Astrocyte (in vitro differentiated cells and primary cell): ENCODE results near the gene STKLD1.

Experiments
- CTCF ChIP-seq: IDR thresholded peaks from 2 replicates; pipeline ENCODE4 v1.5.1; 2011; ENCODE audit warnings: low read depth, mild to moderate bottlenecking, inconsistent platforms, low read length, moderate library complexity; ENCODE audit not compliant: insufficient read depth
- EZH2 ChIP-seq: IDR thresholded peaks from 2 replicates; pipeline ENCODE4 v1.6.1; 2012; ENCODE audit warnings: mild to moderate bottlenecking, low read length, inconsistent platforms; ENCODE audit not compliant: insufficient read depth

- no peak for TF ChIP-seq CTCF
- no peak for TF ChIP-seq EZH2
These were observed 6.2 kb upstream of the STKLD1 start for GRCh38 chr9:133369933-133370332.
